ENCODE data around the gene KIAA1671.

The KIAA1671 gene

DNA sequence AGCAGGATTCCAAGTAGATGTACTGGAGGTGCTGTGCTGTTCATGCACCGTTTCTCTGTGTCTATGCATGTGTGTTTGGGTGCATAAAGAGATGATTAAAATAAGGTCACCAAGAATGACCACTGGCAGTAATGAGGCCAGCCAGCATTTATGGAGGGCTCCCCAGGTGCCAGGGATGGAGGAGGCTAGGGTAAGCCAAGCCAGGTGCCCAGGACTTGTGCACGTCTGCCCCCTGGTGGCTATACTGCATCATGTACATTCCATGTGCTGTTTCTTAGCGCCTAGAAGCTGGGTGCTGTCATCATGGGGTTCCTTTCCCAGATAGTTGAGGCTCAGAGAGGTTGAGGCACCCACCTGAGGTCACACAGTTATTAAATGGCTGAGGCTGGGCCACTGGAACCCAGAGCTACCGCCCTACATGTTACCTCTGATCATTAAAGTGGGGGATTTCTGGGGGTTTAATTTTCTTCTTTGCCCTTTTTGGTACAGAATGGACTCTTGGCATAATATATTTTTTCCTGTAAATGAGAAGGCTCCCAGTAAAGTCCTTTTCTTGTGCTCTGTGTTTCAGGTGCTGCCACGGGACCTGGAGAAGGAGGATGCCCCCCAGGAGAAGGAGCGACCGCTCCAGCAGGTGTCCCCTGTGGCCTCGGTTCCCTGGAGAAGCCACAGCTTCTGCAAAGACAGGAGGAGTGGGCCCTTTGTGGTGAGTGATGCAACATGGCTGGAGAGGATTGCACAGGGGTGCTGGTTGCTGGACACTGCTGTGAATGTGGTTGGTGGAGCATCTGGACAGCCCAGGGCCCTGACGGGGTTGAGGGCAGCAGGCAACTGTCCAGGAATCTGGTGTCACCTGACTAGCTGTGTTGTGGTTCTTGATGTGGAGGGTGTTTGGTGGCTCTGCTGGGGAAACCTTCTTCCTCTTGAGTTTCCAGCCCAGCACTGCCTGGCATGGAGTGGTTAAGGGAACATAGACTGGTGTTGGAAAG lies 96.4 kb downstream of the KIAA1671 start:
- DNase-seq = peak; percentile 3

- DNase-seq = no peak
Observed at GRCh38 chr22:25049770-25050169, 97.3 kb downstream of the KIAA1671 start.

DNA sequence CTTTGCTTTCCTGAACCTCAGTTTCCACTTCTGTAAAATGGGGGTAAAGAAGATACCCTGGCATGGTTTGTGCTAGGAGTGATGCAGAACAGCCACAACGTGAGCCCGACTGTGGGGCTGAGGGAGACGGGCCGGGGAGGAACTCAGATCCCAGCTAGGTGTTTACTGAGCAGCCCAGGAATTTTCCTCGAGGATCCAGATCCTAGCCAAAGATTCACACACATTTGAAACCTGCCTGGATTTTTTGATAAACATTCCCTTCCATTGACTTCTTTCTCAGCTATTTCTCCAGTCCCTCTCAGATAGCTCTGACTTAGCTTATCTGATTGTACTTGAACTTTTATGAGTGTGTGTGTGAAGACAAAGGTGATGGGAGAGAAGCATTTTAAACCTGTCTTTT lies 98.0 kb downstream of the KIAA1671 start:
- no peak for DNase-seq

DNA sequence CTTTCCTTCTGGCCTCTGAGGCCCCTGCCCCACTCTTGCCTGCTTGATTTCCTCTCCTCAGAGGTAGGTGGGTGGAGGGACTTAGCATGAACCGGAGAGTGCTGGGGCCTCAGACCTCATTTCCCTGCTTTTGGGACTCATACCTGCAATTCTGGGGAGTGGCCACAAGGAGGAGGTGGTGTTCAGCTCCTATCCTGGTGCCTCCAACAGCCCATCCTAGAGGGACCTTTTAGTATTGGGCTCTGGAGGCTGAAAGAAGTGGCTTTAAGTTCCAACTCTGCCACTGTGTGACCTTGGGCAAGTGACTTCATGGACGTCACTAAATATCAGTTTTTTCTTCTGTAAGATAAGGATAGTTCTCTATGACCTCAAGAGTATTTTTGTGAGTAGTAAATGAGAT lies 98.6 kb downstream of the KIAA1671 start:
- DNase-seq = no peak

- peak; percentile 53 for DNase-seq
Observed at GRCh38 chr22:25051983-25052710, 99.6 kb downstream of the KIAA1671 start.

- no peak for DNase-seq
Observed at GRCh38 chr22:25053153-25053805, 100.8 kb downstream of the KIAA1671 start.

DNA sequence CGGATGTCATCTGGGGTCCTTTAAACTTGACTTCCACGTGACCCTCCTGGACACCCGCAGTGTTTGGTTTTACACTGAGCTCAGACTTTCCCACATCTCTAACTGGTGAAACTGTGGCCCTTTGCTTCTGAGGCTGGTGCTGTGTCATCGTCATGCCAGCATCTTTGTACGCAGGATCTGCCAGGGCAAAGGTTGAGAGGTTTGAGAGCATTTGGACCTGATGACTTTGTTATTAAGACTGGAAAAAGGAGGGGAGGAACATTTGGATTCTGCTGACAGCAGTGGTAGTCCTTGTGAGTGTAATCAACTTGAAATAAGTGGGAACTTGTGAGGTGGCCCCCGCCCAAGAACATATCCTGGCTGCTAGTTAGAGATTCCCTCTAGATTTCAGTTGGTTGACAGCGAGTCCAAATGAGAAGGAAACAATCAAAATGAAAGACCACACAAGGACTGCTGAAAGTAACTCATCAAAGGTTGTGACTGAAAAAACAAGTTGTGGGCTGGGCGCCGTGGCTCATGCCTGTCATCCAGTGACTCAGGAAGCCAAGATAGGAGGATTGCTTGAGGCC lies 102.5 kb downstream of the KIAA1671 start:
- DNase-seq = peak; percentile 77

DNA sequence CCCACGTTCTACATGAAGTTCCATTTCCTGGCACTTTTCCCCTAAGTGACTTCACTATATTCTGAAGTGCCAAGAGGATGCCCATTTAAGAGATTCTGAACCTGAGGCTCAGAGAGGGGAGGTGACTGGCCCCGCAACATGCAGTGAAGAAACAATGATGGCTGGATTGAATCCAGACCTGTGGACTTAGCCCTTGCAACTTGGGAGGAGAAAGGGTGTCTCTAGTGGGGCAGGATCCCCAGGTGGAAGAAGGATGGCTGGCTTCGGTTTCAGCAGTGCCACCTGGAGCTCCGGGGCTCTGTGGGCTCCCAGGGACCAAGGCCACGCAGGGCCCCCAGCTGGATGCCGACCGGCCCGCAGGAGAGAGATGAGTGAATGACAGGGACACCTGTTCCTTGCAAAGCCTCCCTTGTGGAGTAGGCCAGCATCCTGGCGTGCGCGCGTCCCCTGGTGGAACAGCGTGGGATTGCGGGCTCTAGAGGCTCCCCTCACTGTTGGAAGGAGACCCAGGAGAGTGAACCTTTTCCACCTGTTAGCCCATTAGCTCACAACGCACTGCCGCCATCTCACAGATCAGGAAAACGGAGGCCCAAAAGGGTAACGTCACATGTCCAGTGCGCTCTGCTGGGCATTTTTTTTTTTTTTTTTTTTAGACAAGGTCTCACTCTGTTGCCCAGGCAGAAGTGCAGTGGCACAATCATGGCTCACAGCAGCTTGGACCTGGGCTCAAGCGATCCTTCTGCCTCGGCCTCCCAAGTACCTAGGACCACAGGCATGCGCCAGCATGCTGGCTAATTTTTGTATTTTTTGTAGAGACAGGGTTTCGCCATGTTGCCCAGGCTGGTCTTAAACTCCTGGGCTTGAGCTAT lies 104.7 kb downstream of the KIAA1671 start:
- DNase-seq = no peak

DNA sequence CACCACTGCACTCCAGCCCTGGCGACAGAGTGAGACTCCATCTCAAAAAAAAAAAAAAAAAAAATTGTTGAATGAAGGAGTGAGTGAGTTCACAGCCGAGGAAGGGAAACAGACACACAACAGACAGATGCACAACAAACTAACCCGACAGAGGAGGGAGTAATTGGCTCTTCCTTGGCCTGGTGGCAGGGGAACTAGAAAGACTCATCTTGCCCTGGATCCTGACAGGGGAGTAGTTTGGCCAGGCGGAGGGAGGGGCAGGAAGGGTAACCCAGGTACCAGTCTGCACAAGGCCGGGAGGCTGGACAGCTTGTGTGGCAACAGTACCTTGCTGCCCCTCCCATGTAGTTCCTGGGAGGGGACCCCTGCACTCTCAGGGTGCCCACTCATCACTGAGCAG lies 106.9 kb downstream of the KIAA1671 start:
- no peak for DNase-seq

DNA sequence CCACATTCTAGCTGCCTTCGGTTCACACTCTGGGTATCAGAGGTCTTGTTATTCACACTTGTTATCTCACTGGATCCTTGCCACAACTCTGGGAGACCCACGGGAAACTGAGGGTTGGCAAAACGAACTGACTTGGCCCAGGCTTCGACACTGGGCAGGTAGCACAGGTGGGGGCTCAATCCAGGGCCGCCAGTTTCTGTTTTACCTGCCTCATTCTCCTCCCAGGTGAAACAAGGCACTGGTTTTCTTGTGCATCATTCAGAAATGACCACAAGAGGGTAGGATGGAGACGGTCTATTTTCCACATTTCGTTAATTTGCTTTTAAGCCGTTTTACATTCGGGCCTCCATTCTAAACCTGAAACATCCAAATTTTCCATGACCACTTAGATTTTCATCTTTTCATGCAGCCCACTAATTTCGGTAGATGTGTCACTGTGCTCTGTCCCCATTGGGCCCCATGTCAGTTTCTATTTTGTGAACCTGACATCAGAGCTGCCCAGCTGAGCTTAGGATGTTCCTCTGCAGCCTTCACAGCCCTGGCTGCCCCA lies 108.1 kb downstream of the KIAA1671 start:
- DNase-seq = no peak

DNA sequence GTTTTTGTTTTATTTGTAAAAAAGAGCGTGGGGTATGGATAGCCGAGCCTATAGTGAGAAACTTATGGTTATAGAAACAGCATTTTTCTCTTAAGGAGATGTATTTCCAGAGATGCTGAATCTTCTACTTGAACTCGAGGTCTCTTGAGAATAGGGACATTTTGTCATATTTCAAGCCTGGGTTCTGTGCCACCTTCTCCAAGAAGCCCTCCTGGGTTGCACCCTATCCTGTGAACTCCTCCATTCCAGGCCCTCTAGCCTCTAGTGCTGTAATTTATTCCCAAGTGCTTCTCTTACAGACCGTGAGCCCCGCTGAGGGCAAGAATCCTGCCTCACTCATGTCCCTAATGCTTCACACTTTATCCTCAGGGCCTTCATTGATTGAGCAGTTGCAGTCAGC lies 108.6 kb downstream of the KIAA1671 start:
- DNase-seq = no peak

DNA sequence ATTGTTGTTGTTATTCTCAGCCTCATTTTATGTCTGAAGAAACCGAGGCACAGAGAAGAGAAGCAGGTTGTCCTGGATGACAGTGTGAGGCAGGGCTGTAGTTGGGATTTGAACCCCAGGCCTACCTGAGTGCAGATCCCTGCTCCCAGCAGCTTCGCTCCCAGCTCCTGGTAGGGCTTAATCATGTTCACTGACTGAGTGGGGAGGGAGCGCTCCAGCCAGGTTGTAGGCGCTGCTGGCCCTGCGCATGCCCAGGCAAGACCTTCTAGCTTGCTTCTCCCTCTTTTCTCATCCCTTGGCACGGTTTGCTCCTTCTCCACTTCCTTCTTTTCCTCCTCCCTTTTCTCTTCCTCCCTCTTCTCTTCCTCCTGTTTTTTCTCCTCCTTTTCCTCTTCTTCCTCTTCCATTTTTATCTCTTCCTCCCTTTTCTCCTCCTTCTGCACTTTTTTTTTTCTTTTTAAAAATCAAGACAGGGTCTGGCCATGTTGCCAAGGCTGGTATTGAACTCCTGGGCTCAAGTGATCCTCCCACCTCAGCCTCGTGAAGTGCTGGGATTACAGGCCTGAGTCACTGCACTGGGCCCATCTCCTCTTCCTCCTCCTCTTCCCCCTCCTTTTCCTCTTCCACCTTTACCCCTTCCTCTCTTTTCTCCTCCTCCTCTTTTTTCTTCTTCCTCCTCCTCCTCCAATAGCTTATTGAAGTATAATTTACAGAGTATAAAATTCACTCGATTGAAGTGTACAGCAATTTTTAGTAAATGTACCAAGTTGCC lies 109.3 kb downstream of the KIAA1671 start:
- no peak for DNase-seq

DNA sequence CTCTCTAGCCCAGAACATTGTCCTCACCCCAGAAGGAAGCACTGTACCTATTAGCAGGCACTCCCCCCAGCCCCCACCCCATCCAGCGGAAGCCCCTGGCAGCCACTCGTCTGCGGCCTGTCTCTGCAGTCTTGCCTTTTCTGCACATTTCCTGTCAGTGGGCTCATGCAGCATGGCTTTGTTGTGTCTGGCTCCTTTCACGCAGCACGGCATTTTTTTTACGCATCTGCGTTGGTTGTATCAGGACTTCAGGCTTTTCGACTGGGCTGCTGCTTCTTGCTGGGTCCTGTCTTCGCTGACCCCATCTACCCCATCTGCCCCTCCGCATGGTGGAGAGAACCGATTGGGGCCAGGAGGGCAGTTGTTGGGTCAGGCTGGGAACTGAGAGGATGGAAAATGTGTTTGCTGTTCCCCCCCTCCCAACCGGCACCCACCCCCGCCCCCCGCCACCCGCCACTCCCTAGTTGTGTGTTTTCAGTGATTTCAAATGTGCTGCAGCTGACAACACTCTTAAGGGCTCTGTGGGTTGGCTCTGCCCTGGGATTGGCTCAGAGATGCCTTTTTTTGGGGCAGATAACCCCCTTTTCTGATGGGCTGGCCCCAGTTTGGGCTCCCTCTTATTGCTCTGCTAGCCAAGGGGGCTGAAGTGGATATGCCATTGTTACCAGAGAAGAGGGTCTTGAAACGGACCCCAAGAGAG lies 110.0 kb downstream of the KIAA1671 start:
- no peak for DNase-seq

DNA sequence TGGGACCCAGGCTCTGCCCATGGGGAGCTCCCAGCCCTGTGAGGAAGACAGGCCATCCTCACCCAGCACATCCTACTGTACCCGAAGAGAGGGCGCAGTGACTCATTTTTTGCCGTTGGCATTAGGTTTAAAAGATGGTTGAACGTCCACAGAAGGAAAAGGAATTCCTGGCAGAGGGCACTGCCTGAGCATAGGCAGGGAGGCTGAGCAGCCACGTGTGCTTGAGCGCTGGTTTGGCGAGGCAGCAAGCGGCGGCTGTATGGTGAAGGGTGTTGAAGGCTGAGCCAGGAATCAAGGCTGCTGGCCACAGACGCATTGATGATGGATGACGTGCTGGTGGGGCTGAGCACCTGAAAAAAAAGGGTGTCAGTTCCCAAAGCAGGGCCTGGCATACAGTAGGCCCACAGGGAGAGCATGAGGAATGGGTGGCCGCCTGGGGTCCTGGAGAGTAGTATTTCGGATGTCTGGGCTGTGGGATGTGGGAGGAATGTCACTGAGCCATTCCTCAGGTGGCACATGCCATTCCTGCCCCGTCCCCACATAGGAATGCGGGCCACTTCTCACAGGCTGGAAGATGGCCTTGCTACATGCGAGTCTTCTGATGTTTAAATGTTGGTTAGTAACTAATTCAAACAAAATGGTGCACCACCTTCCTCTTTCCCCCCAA lies 112.5 kb downstream of the KIAA1671 start:
- DNase-seq = no peak

DNA sequence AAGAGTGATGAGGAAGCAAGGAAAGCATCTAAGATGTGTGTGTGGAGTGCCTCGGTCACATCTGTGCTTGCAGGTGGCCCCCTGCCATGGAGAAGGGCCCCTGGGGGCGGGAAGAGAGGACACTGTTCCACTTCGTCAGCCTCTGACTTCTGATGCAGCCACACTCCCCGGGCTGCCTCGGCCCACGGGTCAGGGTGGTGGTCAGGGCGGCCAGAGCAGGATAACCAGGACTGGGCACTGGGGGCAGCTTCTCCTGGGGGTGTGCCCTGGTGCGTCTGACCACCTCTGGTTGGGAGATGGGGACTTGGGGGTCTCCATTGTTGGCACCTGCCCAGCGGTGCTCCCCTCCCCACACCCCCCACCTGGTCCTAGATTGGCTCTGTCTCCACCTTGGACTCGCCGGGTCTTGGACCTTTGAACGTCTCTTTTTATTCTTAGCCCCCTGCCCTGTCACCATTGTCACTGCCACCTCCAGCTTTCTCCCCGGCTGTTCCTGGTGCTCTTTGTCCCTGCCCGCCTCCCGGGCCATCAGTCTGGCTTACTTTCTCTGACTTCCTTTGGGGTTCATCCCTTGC lies 114.4 kb downstream of the KIAA1671 start:
- DNase-seq = no peak

DNA sequence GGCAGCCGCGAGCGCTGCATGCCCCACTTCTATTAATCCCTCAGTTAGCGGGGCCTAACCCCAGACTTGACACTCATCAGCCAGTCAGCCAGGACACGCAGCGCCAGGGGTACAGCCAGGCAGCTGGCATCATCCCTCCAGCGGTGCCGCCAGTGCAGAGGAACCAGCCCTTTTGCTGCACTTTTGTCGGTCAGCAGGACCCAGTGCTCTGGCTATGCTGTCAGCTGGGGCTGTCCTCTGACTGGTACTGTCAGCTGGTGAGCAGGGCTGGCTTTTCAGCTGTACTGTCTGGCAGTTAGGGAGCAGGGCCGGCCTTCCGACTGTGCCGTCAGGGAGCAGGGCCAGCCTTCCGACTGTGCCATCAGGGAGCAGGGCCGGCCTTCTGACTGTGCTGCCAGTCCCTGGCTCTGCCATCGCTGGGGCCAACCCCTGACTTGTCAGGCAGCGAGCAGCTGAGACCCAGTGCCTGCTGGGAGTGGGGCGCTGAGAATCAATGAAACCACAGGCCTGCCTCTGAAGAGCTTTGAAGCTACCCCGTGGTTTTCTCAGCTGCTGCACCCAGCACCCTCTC lies 115.4 kb downstream of the KIAA1671 start:
- DNase-seq = no peak

- DNase-seq = no peak
Observed at GRCh38 chr22:25068707-25069106, 116.2 kb downstream of the KIAA1671 start.

DNA sequence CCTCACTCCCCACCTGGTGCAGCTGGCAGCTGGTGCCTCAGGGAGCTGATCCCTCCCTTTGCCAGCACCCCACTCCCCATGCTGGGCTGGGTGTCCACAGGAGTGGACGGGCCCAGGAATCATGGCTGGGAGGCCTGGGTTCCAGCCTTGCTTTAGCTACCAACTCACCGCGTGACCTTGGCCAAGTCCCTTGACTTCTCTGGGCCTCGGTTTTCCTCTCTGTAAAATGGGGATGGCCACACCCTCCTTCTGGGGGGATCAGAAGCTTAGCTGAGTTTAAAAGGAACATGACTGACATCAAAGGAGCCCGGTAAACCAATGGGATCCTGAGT lies 116.9 kb downstream of the KIAA1671 start:
- DNase-seq = no peak

Data from DMS79 treated with DMSO at 0.1 percent for 48 hours (cell line).